ENCODE results near the gene WFIKKN2.
A peak's percentile ranks its signal among the peaks of the same experiment; 100 is the strongest.

Gene WFIKKN2

GRCh38 chr17:50794361-50794760, 41.0 kb upstream of the WFIKKN2 start:
- no peak for DNase-seq (ENCODE audit: low read depth)
- TF ChIP-seq, protein P1, sequence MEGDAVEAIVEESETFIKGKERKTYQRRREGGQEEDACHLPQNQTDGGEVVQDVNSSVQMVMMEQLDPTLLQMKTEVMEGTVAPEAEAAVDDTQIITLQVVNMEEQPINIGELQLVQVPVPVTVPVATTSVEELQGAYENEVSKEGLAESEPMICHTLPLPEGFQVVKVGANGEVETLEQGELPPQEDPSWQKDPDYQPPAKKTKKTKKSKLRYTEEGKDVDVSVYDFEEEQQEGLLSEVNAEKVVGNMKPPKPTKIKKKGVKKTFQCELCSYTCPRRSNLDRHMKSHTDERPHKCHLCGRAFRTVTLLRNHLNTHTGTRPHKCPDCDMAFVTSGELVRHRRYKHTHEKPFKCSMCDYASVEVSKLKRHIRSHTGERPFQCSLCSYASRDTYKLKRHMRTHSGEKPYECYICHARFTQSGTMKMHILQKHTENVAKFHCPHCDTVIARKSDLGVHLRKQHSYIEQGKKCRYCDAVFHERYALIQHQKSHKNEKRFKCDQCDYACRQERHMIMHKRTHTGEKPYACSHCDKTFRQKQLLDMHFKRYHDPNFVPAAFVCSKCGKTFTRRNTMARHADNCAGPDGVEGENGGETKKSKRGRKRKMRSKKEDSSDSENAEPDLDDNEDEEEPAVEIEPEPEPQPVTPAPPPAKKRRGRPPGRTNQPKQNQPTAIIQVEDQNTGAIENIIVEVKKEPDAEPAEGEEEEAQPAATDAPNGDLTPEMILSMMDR (IDR thresholded peaks at IDR 0.05; ENCODE audit: low read length, missing control alignments): no peak
- no peak overlapping the region for H3K4me3 ChIP-seq (replicated peaks; ENCODE audit: low read depth, low read length)

DNA sequence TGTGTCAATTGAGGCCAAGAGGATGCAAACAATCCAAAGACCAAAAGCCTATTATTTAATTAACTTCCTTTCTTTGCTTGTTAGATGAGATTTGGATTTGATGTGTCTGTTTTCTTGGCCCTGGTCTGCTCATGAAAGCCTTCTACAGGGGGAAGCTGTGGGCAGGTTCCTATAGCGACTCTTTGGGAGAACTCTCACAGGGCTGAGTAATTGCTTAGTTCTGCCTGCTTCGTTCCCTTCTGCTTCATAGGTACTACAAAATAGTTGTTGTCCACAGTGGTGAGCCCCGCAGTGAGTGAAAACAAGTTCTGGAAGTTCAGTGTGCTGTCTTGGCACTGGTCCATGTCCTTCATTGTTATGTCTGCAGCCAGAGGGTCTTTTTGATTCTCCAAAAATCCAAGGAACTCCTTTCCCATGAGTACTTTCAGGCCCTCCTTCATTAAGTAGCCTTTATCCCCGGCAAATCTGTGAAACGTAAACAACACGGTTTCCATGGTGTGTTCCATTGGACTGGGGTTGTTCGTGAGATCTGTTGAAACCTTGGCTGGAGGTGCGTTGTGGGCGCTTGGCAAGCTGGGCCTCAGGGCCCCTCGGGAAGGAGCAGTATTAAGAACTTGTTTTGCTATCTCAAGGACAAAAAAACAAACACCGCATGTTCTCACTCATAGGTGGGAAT, 38.1 kb upstream of the WFIKKN2 start:
- no peak overlapping the region for H3K4me3 ChIP-seq (replicated peaks; ENCODE audit: low read depth, low read length)
- TF ChIP-seq, protein P1 (IDR thresholded peaks at IDR 0.05; ENCODE audit: low read length, missing control alignments): no peak
- DNase-seq (ENCODE audit: low read depth): peak; percentile 14

- no peak overlapping the region for H3K4me3 ChIP-seq (replicated peaks; ENCODE audit: low read depth, low read length)
- TF ChIP-seq, protein P1 (IDR thresholded peaks at IDR 0.05; ENCODE audit: low read length, missing control alignments): no peak
- no peak for DNase-seq (ENCODE audit: low read depth)
These were observed 36.7 kb upstream of the WFIKKN2 start for GRCh38 chr17:50798424-50799288.

DNA sequence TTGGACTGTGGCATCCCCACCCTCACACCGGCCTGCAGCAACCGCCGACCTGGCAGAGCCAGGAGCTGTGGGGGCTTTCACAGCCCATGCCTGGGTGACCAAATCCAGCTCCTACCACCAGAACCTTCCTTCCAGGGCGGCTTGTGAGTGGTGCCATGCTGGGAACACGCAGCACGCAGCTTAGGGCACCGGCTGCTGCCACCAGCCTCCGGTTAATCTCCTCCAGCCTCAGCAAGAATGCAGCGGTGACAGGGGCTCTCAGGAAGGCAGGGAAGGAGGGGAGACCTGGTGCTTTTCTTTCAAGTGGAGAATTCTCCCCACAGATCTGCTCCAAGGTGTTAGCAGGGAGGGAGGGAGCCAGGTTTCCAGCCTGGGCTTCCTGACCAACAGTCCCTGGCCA, 35.8 kb upstream of the WFIKKN2 start:
- H3K4me3 ChIP-seq (replicated peaks; ENCODE audit: low read depth, low read length): no peak overlapping the region
- DNase-seq (ENCODE audit: low read depth): no peak
- TF ChIP-seq, protein P1 (IDR thresholded peaks at IDR 0.05; ENCODE audit: low read length, missing control alignments): no peak

DNA sequence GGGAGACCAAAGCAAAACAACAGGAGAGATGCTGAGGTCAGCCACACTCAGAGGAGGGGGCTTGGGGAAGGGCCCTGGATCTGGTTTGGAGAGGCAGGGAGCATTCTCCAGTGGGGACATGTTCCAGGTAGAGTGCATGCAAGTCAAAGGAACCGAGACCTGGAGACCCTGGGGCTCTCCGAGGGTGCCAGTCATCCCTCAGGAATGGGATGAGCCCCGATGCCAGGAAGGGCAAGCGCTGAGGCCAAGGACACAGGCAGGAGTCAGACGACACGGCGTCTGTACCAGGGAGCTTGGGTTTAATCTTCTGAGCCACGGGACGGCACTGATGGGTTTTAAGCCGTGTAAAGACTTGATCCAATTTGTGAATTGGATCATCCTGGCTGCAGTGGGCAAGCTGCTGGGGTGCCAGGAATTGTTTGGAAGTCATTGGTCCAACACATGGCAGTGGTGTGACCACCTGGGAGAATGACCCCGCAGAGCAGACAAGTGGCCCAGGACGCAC, 35.1 kb upstream of the WFIKKN2 start:
- no peak for DNase-seq (ENCODE audit: low read depth)
- TF ChIP-seq, protein P1 (IDR thresholded peaks at IDR 0.05; ENCODE audit: low read length, missing control alignments): no peak
- no peak overlapping the region for H3K4me3 ChIP-seq (replicated peaks; ENCODE audit: low read depth, low read length)

DNA sequence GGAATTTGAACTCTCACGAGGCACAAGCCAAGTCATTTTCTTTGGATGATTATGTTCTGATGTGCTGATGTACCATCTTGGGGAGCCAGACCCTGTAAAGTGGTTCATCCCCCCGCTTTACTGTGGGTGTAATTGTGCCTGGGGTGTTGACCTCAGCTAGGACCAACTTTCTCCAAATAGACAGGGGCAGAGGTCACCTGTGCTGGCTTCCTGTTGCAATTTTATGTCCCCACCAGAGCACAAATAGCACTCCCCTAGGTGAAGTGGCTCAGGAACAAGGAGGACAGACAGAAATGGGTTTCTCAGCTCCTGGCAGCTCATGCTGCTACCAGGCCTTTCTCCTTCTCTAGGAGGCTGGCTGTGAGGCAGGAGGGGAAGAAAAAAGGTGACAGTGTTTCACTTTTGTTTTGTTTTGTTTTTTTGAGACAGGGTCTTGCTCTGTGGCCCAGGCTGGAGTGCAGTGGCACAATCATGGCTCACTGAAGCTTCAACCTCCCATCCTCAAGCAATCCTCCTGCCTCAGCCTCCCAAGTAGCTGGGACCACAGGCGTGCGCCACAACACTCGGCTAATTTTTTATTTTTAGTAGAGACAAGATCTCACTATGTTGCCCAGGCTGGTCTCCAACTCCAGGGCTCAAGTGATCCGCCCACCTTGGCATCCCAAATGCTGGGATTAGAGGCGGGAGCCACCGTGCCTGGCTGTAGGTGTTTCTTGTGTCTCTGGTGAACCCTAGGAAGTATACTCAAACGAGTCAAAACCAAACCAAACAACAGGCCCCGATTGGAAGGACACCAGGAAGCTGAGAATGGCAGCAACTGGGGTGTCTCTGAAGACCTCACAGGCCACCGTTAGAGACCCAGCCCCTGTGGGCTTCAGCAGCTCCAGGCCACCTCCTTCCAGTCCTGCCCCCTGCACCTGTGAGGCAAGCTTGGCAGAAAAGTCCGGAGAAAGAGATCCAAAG, 32.5 kb upstream of the WFIKKN2 start:
- H3K4me3 ChIP-seq (replicated peaks; ENCODE audit: low read depth, low read length): no peak overlapping the region
- no peak for DNase-seq (ENCODE audit: low read depth)
- TF ChIP-seq, protein P1 (IDR thresholded peaks at IDR 0.05; ENCODE audit: low read length, missing control alignments): no peak

Measured in fibroblast of pulmonary artery (primary cell).